Prostate gland (tissue), 2 donors: ENCODE measurements around the gene CBFA2T2. TPM values are rescaled to one million over a fixed set of nuclear protein-coding genes. Genes with fewer than 3 reads are reported as not detected.

Experiments
- DNase-seq: peaks from one replicate; pipeline ENCODE4 v3.0.0-alpha.2; 2019; ENCODE audit warnings: low spot score
- H3K27ac ChIP-seq, 2 donors: fragments of 200-600 bp; sonication (generic); 2 replicates each; pipeline ENCODE4 v1.5.1; 2017 to 2019
- H3K27me3 ChIP-seq: fragments of 200-600 bp; sonication (generic); replicated peaks from 2 replicates; pipeline ENCODE4 v1.5.1; 2019; ENCODE audit not compliant: insufficient read depth
- H3K36me3 ChIP-seq, 2 donors: fragments of 200-600 bp; sonication (generic); 1 replicate in 1 of 2; 2 replicates in 1 of 2; pipeline versions ENCODE4 v1.5.1 to v1.8.1; 2017 to 2019
- H3K4me1 ChIP-seq: fragments of 200-600 bp; sonication (generic); replicated peaks from 2 replicates; pipeline ENCODE4 v1.5.1; 2019
- H3K4me3 ChIP-seq, 2 donors: fragments of 200-600 bp; sonication (generic); 2 replicates each; pipeline ENCODE4 v1.5.1; 2017 to 2019
- H3K9me3 ChIP-seq: fragments of 200-600 bp; sonication (generic); 2 replicates; pipeline ENCODE4 v1.5.1; 2017
- POLR2A ChIP-seq: fragments of 450-650 bp; IDR thresholded peaks from one replicate; pipeline ENCODE4 v1.6.1; 2016; ENCODE audit warnings: antibody characterized with exemption, mild to moderate bottlenecking
- POLR2AphosphoS5 ChIP-seq: sonication (generic); formaldehyde crosslinking; IDR thresholded peaks from one replicate; pipeline ENCODE4 v1.6.1; 2017; ENCODE audit warnings: antibody characterized with exemption
- WGBS: methylation state at CpG from one replicate; pipeline ENCODE4 v1.1.5; 2018; 5-methylcytosine and 5-hydroxymethylcytosine counted together
- intact Hi-C: fragments of 100-400 bp; cut with DNase I; formaldehyde crosslinking; loops from one replicate; pipeline ENCODE4 v1.14.2; 2022
- total RNA-seq, 2 donors: library from RNA; depleted of rRNA; stranded (reverse); fragments of >200 nt; gene quantifications; one replicate each; pipeline ENCODE4 v1.1.0, GENCODE V29; 2016
- TF ChIP-seq, protein P1 (sequence below), 4 experiments: fragments of 200-600 bp in 2 of 4; fragments of 450-650 bp in 2 of 4; sonication (generic) in 2 of 4; IDR thresholded peaks; 1 replicate in 3 of 4; 2 replicates in 1 of 4; pipeline ENCODE4 v1.5.1; 2016 to 2019; ENCODE audit warnings: antibody characterized with exemption in 4 of 4, mild to moderate bottlenecking in 2 of 4, moderate library complexity in 2 of 4

The CBFA2T2 gene
- total RNA-seq, 2 donors from 2014 or later: 40.3 to 54.6 TPM

- intact Hi-C loops: no loop called here
- Histone ChIP-seq H3K9me3 (no peaks in the 10 kb centered on the region), H3K4me3 (peak overlapping the region; percentile 36 to 39), H3K27me3 (no peaks in the 10 kb centered on the region), H3K36me3 (no peaks in the 10 kb centered on the region), H3K4me1 (no peaks in the 10 kb centered on the region), H3K27ac (no peak overlapping the region)
- TF ChIP-seq POLR2AphosphoS5: no peak
- TF ChIP-seq, protein P1, sequence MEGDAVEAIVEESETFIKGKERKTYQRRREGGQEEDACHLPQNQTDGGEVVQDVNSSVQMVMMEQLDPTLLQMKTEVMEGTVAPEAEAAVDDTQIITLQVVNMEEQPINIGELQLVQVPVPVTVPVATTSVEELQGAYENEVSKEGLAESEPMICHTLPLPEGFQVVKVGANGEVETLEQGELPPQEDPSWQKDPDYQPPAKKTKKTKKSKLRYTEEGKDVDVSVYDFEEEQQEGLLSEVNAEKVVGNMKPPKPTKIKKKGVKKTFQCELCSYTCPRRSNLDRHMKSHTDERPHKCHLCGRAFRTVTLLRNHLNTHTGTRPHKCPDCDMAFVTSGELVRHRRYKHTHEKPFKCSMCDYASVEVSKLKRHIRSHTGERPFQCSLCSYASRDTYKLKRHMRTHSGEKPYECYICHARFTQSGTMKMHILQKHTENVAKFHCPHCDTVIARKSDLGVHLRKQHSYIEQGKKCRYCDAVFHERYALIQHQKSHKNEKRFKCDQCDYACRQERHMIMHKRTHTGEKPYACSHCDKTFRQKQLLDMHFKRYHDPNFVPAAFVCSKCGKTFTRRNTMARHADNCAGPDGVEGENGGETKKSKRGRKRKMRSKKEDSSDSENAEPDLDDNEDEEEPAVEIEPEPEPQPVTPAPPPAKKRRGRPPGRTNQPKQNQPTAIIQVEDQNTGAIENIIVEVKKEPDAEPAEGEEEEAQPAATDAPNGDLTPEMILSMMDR (IDR thresholded peaks at IDR 0.05): no peak
- TF ChIP-seq POLR2A: no peak
- no peak for DNase-seq
- 3% methylated on average over 48 of the region's 53 CpGs for WGBS
These were observed 195.6 kb downstream of the CBFA2T2 start for GRCh38 chr20:33685328-33686099.

GRCh38 chr20:33686100-33686983 is 196.4 kb downstream of the CBFA2T2 start, which contains the start of gene E2F1:
E2F1 (minus strand) TSS chr20:33686385; CDS start chr20:33686264, 121 bp downstream.
- no peaks in the 10 kb centered on the region for H3K4me1 ChIP-seq
- no peaks in the 10 kb centered on the region for H3K36me3 ChIP-seq
- no peak within 1 kb of the TSS for H3K27ac ChIP-seq
- intact Hi-C loops: no loop called here
- H3K27me3 ChIP-seq: no peaks in the 10 kb centered on the region
- DNase-seq: peak; percentile 95
- WGBS: 4% methylated on average over 44 of the region's 101 CpGs
- TF ChIP-seq POLR2A: no peak
- TF ChIP-seq, protein P1 (IDR thresholded peaks at IDR 0.05): peak; percentile 21 to 86 (median 59)
- TF ChIP-seq POLR2AphosphoS5: peak; percentile 82
- no peaks in the 10 kb centered on the region for H3K9me3 ChIP-seq
- peak within 1 kb of the TSS; percentile 36 to 39 for H3K4me3 ChIP-seq

DNA sequence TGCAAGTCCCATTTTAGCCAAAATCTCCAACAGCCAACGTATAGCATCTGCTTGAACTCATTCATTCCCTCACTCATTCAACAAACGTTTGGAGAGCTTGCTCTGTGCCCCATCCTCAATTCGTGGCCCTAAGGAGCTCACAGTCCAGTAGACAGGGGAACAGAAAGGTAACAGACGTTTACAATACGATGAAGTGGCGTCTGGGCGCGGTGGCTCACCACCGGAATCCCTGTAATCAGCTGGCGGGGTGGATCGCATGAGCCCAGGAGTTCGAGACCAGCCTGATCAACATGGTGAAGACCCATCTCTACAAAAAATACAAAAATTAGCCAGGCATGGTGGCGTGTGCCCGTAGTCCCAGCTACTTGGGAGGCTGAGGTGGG is 197.1 kb downstream of the CBFA2T2 start:
- no peak for DNase-seq
- TF ChIP-seq, protein P1 (IDR thresholded peaks at IDR 0.05): no peak
- TF ChIP-seq POLR2A (no peak), POLR2AphosphoS5 (no peak)
- H3K27me3 ChIP-seq: no peaks in the 10 kb centered on the region
- H3K36me3 ChIP-seq: no peaks in the 10 kb centered on the region
- H3K9me3 ChIP-seq: no peaks in the 10 kb centered on the region
- H3K27ac ChIP-seq: no peak overlapping the region
- WGBS: 84% methylated on average over 14 of the region's 14 CpGs
- peak overlapping the region in 1 of 2 donors; percentile 39 for H3K4me3 ChIP-seq
- intact Hi-C loops: no loop called here
- no peaks in the 10 kb centered on the region for H3K4me1 ChIP-seq

GRCh38 chr20:33687370-33687915 is 197.5 kb downstream of the CBFA2T2 start:
- no peaks in the 10 kb centered on the region for H3K36me3 ChIP-seq
- TF ChIP-seq, protein P1 (IDR thresholded peaks at IDR 0.05): no peak
- TF ChIP-seq POLR2A (no peak), POLR2AphosphoS5 (no peak)
- intact Hi-C loops: no loop called here
- H3K27me3 ChIP-seq: no peaks in the 10 kb centered on the region
- H3K4me1 ChIP-seq: no peaks in the 10 kb centered on the region
- H3K4me3 ChIP-seq: no peak overlapping the region
- no peaks in the 10 kb centered on the region for H3K9me3 ChIP-seq
- 79% methylated on average over 8 of the region's 8 CpGs for WGBS
- H3K27ac ChIP-seq: no peak overlapping the region
- no peak for DNase-seq
